Ishikawa (cell line): ENCODE data around the gene HNRNPU.
A peak's percentile ranks its signal among the peaks of the same experiment; 100 is the strongest.

ENCODE experiments used
- CEBPB ChIP-seq: IDR thresholded peaks from 2 replicates; pipeline ENCODE4 v1.6.1; 2012
- CREB1 ChIP-seq: IDR thresholded peaks from 2 replicates; pipeline ENCODE4 v1.6.1; 2012; ENCODE audit warnings: low read depth
- EGR1 ChIP-seq: IDR thresholded peaks from 2 replicates; pipeline ENCODE4 v1.6.1; 2012
- EP300 ChIP-seq: IDR thresholded peaks from 2 replicates; pipeline ENCODE4 v1.6.1; 2012; ENCODE audit warnings: borderline replicate concordance
- FOXM1 ChIP-seq: IDR thresholded peaks from 2 replicates; pipeline ENCODE4 v1.6.1; 2012; ENCODE audit warnings: low read depth, borderline replicate concordance
- MAX ChIP-seq: IDR thresholded peaks from 2 replicates; pipeline ENCODE4 v1.6.1; 2012
- NFIC ChIP-seq: IDR thresholded peaks from 2 replicates; pipeline ENCODE4 v1.6.1; 2012
- RAD21 ChIP-seq: IDR thresholded peaks from 2 replicates; pipeline ENCODE4 v1.6.1; 2012; ENCODE audit warnings: low read depth
- REST ChIP-seq: IDR thresholded peaks from 2 replicates; pipeline ENCODE4 v1.6.1; 2012; ENCODE audit warnings: low read depth, mild to moderate bottlenecking
- TAF1 ChIP-seq: IDR thresholded peaks from 2 replicates; pipeline ENCODE4 v1.6.1; 2012; ENCODE audit warnings: low read depth, mild to moderate bottlenecking
- TCF12 ChIP-seq: IDR thresholded peaks from 2 replicates; pipeline ENCODE4 v1.6.1; 2012; ENCODE audit warnings: low read depth
- TEAD4 ChIP-seq: IDR thresholded peaks from 2 replicates; pipeline ENCODE4 v1.6.1; 2012
- USF1 ChIP-seq: IDR thresholded peaks from 2 replicates; pipeline ENCODE4 v1.6.1; 2012
- YY1 ChIP-seq: IDR thresholded peaks from 2 replicates; pipeline ENCODE4 v1.6.1; 2012; ENCODE audit warnings: low read depth
- ZBTB7A ChIP-seq: IDR thresholded peaks from 2 replicates; pipeline ENCODE4 v1.6.1; 2012; ENCODE audit warnings: low read depth

Gene HNRNPU

GRCh38 chr1:244817415-244817894 lies 46.9 kb downstream of the HNRNPU start:
- TF ChIP-seq EGR1 (no peak), TEAD4 (no peak), MAX (no peak), USF1 (no peak), RAD21 (no peak), CREB1 (no peak), ZBTB7A (no peak), REST (no peak), NFIC (no peak), FOXM1 (no peak), YY1 (no peak), EP300 (no peak), TAF1 (no peak), CEBPB (no peak), TCF12 (no peak)

GRCh38 chr1:244815600-244816099 lies 48.7 kb downstream of the HNRNPU start:
- TF ChIP-seq TAF1 (no peak), TCF12 (no peak), TEAD4 (no peak), CEBPB (no peak), NFIC (no peak), ZBTB7A (no peak), RAD21 (no peak), REST (no peak)

- TF ChIP-seq REST: peak; percentile 67
- no peak for TF ChIP-seq EP300
Observed at GRCh38 chr1:244813327-244813726, 51.0 kb downstream of the HNRNPU start.

- TF ChIP-seq CREB1 (no peak), CEBPB (no peak), YY1 (no peak), EGR1 (no peak), TEAD4 (no peak), USF1 (no peak), TAF1 (no peak), MAX (no peak), ZBTB7A (no peak), NFIC (no peak)
Observed at GRCh38 chr1:244810221-244810620, 54.1 kb downstream of the HNRNPU start.

GRCh38 chr1:244807138-244807537 lies 57.2 kb downstream of the HNRNPU start:
- TF ChIP-seq TAF1 (no peak), TEAD4 (no peak), YY1 (no peak), CREB1 (no peak), EGR1 (no peak), CEBPB (no peak), MAX (no peak), EP300 (no peak), ZBTB7A (no peak), RAD21 (no peak), USF1 (no peak), TCF12 (no peak), NFIC (no peak), REST (no peak), FOXM1 (no peak)
